Neural progenitor cell (in vitro differentiated cells): ENCODE measurements around the gene GABRD. TPM values are rescaled to one million over a fixed set of nuclear protein-coding genes. Genes with fewer than 3 reads are reported as not detected.

Experiments used
- DNase-seq: peaks from one replicate; pipeline ENCODE4 v3.0.0-alpha.2; 2016; ENCODE audit warnings: low spot score
- H2AFZ ChIP-seq: fragments of 200-600 bp; sonication (generic); replicated peaks from 2 replicates; pipeline ENCODE4 v1.6.1; 2016; ENCODE audit warnings: antibody characterized with exemption
- H3F3A ChIP-seq: fragments of 200-600 bp; sonication (generic); 2 replicates; pipeline ENCODE4 v1.6.1; 2016; ENCODE audit warnings: antibody characterized with exemption, low read depth
- H3K27ac ChIP-seq: fragments of 200-600 bp; sonication (generic); 2 replicates; pipeline ENCODE4 v1.5.1; 2016; ENCODE audit warnings: mild to moderate bottlenecking
- H3K27me3 ChIP-seq: fragments of 200-600 bp; sonication (generic); 2 replicates; pipeline ENCODE4 v1.6.1; 2016; ENCODE audit warnings: mild to moderate bottlenecking, moderate library complexity
- H3K36me3 ChIP-seq: fragments of 200-600 bp; sonication (generic); 2 replicates; pipeline ENCODE4 v1.5.1; 2016
- H3K4me1 ChIP-seq: fragments of 200-600 bp; sonication (generic); 2 replicates; pipeline ENCODE4 v1.6.1; 2016; ENCODE audit warnings: mixed run types
- H3K4me2 ChIP-seq: fragments of 200-600 bp; sonication (generic); 2 replicates; pipeline ENCODE4 v1.6.1; 2016
- H3K4me3 ChIP-seq: fragments of 200-600 bp; sonication (generic); 2 replicates; pipeline ENCODE4 v1.5.1; 2016
- H3K79me2 ChIP-seq: fragments of 200-600 bp; sonication (generic); 2 replicates; pipeline ENCODE4 v1.6.1; 2016; ENCODE audit warnings: low read depth
- H3K9ac ChIP-seq: fragments of 200-600 bp; sonication (generic); 2 replicates; pipeline ENCODE4 v1.6.1; 2016
- H3K9me3 ChIP-seq: fragments of 200-600 bp; sonication (generic); 2 replicates; pipeline ENCODE4 v1.5.1; 2016; ENCODE audit warnings: low read depth
- H4K20me1 ChIP-seq: fragments of 200-600 bp; sonication (generic); 2 replicates; pipeline ENCODE4 v1.6.1; 2016; ENCODE audit warnings: low read depth
- H3K27ac Mint-ChIP-seq: 3 replicates; pipeline ENCODE4 v1.8.0; 2021; ENCODE audit warnings: mixed read lengths
- H3K27me3 Mint-ChIP-seq: 2 replicates; pipeline ENCODE4 v1.8.0; 2022; ENCODE audit warnings: low read depth, mild to moderate bottlenecking, inconsistent platforms, moderate library complexity, mixed read lengths; ENCODE audit not compliant: insufficient read depth
- H3K36me3 Mint-ChIP-seq: 3 replicates; pipeline ENCODE4 v1.8.0; 2021; ENCODE audit warnings: mixed read lengths
- H3K4me1 Mint-ChIP-seq: 3 replicates; pipeline ENCODE4 v1.8.0; 2021; ENCODE audit warnings: mixed read lengths
- H3K4me3 Mint-ChIP-seq: 3 replicates; pipeline ENCODE4 v1.8.0; 2021; ENCODE audit warnings: mild to moderate bottlenecking, moderate library complexity, mixed read lengths
- H3K9me3 Mint-ChIP-seq: 3 replicates; pipeline ENCODE4 v1.8.0; 2020; ENCODE audit warnings: mixed read lengths
- CTCF ChIP-seq: fragments of 200-600 bp; sonication (generic); IDR thresholded peaks from 2 replicates; pipeline ENCODE4 v1.5.1; 2017; ENCODE audit warnings: antibody characterized with exemption, mild to moderate bottlenecking
- EZH2 ChIP-seq: fragments of 200-600 bp; sonication (generic); IDR thresholded peaks from 2 replicates; pipeline ENCODE4 v1.6.1; 2017; ENCODE audit warnings: antibody characterized with exemption, mild to moderate bottlenecking, moderate library complexity
- EZH2phosphoT487 ChIP-seq: fragments of 200-600 bp; sonication (generic); IDR thresholded peaks from 2 replicates; pipeline ENCODE4 v1.6.1; 2017; ENCODE audit warnings: antibody characterized with exemption
- total RNA-seq: library from RNA; depleted of rRNA; stranded (reverse); fragments of >200 nt; gene quantifications from 2 replicates; pipeline ENCODE4 v1.2.3, GENCODE V29; 2015; ENCODE audit warnings: low replicate concordance

Gene GABRD
- total RNA-seq, 1 donor from 2014 or later: 0.45 TPM

- Histone ChIP-seq H3K79me2 (no peaks in the 10 kb centered on the region), H3F3A (peaks cover 3% of the 10 kb centered on the region), H3K4me3 (no peak overlapping the region), H3K4me1 (peaks cover 8% of the 10 kb centered on the region), H2AFZ (no peak overlapping the region), H3K4me2 (no peak overlapping the region), H4K20me1 (no peaks in the 10 kb centered on the region), H3K27ac (no peak overlapping the region), H3K9ac (no peak overlapping the region), H3K9me3 (no peaks in the 10 kb centered on the region), H3K36me3 (no peaks in the 10 kb centered on the region), H3K27me3 (peaks cover 10% of the 10 kb centered on the region)
- DNase-seq: no peak
- peaks cover 21% of the 10 kb centered on the region for H3K4me1 Mint-ChIP-seq
- no peaks in the 10 kb centered on the region for H3K36me3 Mint-ChIP-seq
- H3K27me3 Mint-ChIP-seq: peaks cover 5% of the 10 kb centered on the region
- H3K27ac Mint-ChIP-seq: no peak overlapping the region
- H3K4me3 Mint-ChIP-seq: no peak overlapping the region
- H3K9me3 Mint-ChIP-seq: peaks cover 2% of the 10 kb centered on the region
- no peak for TF ChIP-seq CTCF
Measured at GRCh38 chr1:2000432-2000831, 18.7 kb upstream of the GABRD start.

- TF ChIP-seq EZH2phosphoT487: no peak
- no peak for TF ChIP-seq EZH2
- TF ChIP-seq CTCF: no peak
- Histone ChIP-seq H3K27me3 (peaks cover 10% of the 10 kb centered on the region), H3K27ac (no peak overlapping the region), H3K4me3 (no peak overlapping the region), H3K36me3 (no peaks in the 10 kb centered on the region), H3K4me1 (peaks cover 8% of the 10 kb centered on the region), H3F3A (peaks cover 3% of the 10 kb centered on the region), H3K4me2 (no peak overlapping the region), H3K9ac (no peak overlapping the region), H3K9me3 (no peaks in the 10 kb centered on the region), H4K20me1 (no peaks in the 10 kb centered on the region), H3K79me2 (no peaks in the 10 kb centered on the region), H2AFZ (no peak overlapping the region)
- H3K27me3 Mint-ChIP-seq: peaks cover 5% of the 10 kb centered on the region
- no peak for DNase-seq
- H3K36me3 Mint-ChIP-seq: no peaks in the 10 kb centered on the region
- H3K27ac Mint-ChIP-seq: no peak overlapping the region
- peaks cover 2% of the 10 kb centered on the region for H3K9me3 Mint-ChIP-seq
- peaks cover 21% of the 10 kb centered on the region for H3K4me1 Mint-ChIP-seq
- H3K4me3 Mint-ChIP-seq: peak overlapping the region; percentile 10
Measured at GRCh38 chr1:2000850-2001249, 18.3 kb upstream of the GABRD start.

GRCh38 chr1:2001773-2002411 lies 17.3 kb upstream of the GABRD start:
- Mint-ChIP-seq H3K36me3 (no peaks in the 10 kb centered on the region), H3K4me3 (peak overlapping the region; percentile 63)

More at GRCh38 chr1:2001773-2002411, 17.3 kb upstream of the GABRD start:
- H3K9ac ChIP-seq: no peak overlapping the region
- H3K27ac ChIP-seq: no peak overlapping the region
- peaks cover 21% of the 10 kb centered on the region for H3K4me1 Mint-ChIP-seq
- H3K79me2 ChIP-seq: no peaks in the 10 kb centered on the region
- no peak for DNase-seq
- H3K9me3 Mint-ChIP-seq: peaks cover 2% of the 10 kb centered on the region
- no peaks in the 10 kb centered on the region for H3K9me3 ChIP-seq
- H3K36me3 ChIP-seq: no peaks in the 10 kb centered on the region
- H3K4me3 ChIP-seq: no peak overlapping the region
- peaks cover 3% of the 10 kb centered on the region for H3F3A ChIP-seq
- TF ChIP-seq CTCF (no peak), EZH2 (no peak)
- no peaks in the 10 kb centered on the region for H4K20me1 ChIP-seq
- peaks cover 8% of the 10 kb centered on the region for H3K4me1 ChIP-seq
- H3K27ac Mint-ChIP-seq: no peak overlapping the region
- no peak overlapping the region for H2AFZ ChIP-seq
- H3K4me2 ChIP-seq: no peak overlapping the region
- peaks cover 2% of the 10 kb centered on the region for H3K27me3 Mint-ChIP-seq
- peaks cover 10% of the 10 kb centered on the region for H3K27me3 ChIP-seq
